ENCODE results near the gene RGL3.
"Not testable (repeated sequence)": the region's sequence is repeated elsewhere in the genome, so short reads cannot be mapped to it uniquely, and the experiment has no call there.

Gene RGL3

DNA sequence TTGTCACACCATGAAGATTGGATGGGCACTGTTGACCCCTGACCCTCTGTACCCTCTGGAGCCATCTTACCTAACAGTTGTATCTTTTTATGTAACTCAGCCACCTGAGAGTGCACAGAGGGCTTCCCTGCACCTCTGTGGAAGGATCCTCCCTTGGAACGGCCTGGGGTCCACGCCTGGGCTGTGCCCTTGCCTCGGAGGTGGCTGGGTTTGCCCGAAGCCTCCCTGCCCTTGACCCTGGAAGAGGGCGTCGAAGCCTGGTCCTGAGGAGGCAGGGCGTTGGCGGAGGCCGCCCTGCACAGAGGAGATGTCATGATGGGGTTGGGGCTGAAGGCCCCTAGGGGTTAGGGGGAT lies 15.6 kb upstream of the RGL3 start:
- Mint-ChIP-seq H3K27me3 (ENCODE audit: low read depth) (no peaks in the 10 kb centered on the region), H3K4me3 (peak overlapping the region; percentile 99 to 100 (median 100)), H3K9me3 (no peaks in the 10 kb centered on the region), H3K36me3 (ENCODE audit: low read depth) (peaks cover 26% of the 10 kb centered on the region), H3K27ac (peak overlapping the region; percentile 89 to 98 (median 97)), H3K4me1 (peaks cover 12% of the 10 kb centered on the region)
- TF ChIP-seq, protein P1, sequence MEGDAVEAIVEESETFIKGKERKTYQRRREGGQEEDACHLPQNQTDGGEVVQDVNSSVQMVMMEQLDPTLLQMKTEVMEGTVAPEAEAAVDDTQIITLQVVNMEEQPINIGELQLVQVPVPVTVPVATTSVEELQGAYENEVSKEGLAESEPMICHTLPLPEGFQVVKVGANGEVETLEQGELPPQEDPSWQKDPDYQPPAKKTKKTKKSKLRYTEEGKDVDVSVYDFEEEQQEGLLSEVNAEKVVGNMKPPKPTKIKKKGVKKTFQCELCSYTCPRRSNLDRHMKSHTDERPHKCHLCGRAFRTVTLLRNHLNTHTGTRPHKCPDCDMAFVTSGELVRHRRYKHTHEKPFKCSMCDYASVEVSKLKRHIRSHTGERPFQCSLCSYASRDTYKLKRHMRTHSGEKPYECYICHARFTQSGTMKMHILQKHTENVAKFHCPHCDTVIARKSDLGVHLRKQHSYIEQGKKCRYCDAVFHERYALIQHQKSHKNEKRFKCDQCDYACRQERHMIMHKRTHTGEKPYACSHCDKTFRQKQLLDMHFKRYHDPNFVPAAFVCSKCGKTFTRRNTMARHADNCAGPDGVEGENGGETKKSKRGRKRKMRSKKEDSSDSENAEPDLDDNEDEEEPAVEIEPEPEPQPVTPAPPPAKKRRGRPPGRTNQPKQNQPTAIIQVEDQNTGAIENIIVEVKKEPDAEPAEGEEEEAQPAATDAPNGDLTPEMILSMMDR (IDR thresholded peaks at IDR 0.05; ENCODE audit: unreplicated experiment in 3 of 3) = no peak

DNA sequence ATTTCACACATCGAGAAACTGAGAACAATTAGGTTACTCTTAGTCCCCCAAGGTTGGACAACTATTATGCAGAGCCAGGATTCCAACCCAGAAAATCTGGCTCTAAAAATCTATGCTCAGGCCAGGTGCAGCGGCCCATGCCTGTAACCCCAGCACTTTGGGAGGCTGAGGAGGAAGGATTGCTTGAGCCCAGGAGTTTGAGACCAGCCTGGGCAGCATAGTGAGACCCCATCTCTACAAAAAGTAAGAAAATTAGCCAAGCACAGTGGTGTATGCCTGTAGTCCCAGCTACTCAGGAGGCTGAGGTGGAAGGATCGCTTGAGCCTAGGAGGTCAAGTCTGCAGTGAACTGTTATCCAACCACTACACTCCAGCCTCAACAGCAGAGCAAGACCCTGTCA lies 14.4 kb upstream of the RGL3 start:
- peaks cover 12% of the 10 kb centered on the region for H3K4me1 Mint-ChIP-seq
- H3K4me3 Mint-ChIP-seq = peak overlapping the region in 1 of 3 experiments; percentile 14
- H3K27ac Mint-ChIP-seq; H3K9me3 Mint-ChIP-seq; H3K27me3 Mint-ChIP-seq (ENCODE audit: low read depth): not testable (repeated sequence)
- H3K36me3 Mint-ChIP-seq (ENCODE audit: low read depth) = peaks cover 22% of the 10 kb centered on the region

DNA sequence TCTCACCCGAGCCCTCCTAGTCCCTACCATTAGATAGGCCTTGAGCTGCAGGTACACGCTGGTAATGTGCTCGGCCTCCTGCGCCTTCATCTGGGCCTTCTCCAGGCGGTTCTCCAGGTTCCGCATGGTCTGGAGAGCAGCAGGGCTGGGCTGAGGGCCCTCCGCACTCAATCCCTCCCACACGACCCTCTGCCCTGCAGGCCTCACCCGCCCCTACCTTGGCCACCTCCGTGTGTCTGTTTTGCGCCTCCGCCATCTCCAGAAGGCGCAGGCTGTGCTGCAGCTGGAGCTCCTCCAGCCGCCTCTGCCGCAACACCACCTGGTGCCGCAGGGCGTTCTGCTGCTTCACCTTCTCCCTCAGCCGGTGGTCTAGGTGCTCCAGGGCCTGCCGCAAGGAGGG lies 7.5 kb upstream of the RGL3 start:
- Mint-ChIP-seq H3K9me3 (no peaks in the 10 kb centered on the region), H3K27me3 (ENCODE audit: low read depth) (peaks cover 26% of the 10 kb centered on the region), H3K4me1 (no peaks in the 10 kb centered on the region)

DNA sequence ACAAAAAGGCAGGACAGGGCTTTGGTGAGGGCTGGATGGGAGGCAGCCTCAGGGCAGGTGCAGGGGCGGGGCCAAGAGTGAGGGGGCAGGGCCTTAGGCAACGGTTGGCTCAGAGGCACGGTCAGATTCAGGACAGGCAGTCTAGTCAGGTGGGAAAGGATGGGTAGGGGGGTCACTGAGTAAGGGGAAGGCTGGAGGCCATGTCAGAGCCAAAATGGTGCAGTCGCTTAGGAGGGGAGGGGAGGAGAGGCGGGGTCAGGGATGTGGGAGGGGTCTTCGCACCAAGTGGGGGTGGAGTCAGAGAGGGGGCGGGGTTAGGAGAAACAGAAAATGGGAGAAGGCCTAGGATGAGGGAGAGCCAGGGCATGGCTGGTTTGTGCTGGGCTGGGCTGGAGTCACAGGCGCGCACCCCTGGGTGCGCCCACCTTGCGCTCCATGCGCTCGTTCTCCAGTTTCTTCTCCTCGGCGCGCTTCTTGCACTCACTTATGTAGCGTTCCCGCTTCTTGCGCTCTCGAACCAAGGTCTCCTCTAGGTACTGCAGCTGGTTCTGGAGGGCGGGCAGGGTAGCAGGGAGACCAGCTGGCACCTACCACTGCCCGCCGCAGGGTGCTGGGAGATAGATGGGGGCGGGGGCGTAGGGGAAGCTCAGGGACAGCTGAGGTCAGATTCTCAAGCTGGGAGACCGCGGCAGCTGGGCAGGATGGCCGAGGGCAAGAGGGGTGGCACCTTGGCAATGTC lies 6.8 kb upstream of the RGL3 start:
- H3K4me1 Mint-ChIP-seq = no peaks in the 10 kb centered on the region
- TF ChIP-seq, protein P1 (IDR thresholded peaks at IDR 0.05; ENCODE audit: unreplicated experiment in 3 of 3) = no peak
- peaks cover 33% of the 10 kb centered on the region for H3K27me3 Mint-ChIP-seq (ENCODE audit: low read depth)
- H3K9me3 Mint-ChIP-seq = no peaks in the 10 kb centered on the region
- H3K4me3 Mint-ChIP-seq = no peak overlapping the region
- no peak overlapping the region for H3K27ac Mint-ChIP-seq
- no peaks in the 10 kb centered on the region for H3K36me3 Mint-ChIP-seq (ENCODE audit: low read depth)

More for the DNA sequence above, 7.5 kb upstream of the RGL3 start:
- Mint-ChIP-seq H3K4me3 (no peak overlapping the region), H3K27ac (no peak overlapping the region), H3K36me3 (ENCODE audit: low read depth) (no peaks in the 10 kb centered on the region)
- TF ChIP-seq, protein P1 (IDR thresholded peaks at IDR 0.05; ENCODE audit: unreplicated experiment in 3 of 3) = no peak

DNA sequence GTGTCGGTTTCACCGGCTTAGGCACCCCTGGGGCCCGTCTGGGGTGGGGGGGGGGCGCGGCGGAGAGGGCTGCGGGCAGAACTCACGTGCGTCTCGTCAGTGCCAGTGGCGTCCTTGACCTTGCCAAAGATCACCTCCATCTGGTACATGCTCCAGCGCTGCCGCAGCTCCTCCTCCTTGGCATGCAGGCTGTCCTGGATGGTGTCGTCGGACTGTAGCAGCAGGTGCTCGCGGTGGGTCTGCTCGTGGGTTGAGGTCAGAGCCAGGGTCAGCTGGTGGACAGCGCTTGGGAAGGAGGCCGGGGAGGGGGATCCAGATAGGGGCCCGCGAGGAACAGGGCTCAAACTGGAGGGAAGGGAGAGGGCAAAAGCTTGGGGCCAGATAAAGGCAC lies 4.7 kb upstream of the RGL3 start:
- TF ChIP-seq, protein P1 (IDR thresholded peaks at IDR 0.05; ENCODE audit: unreplicated experiment in 3 of 3) = no peak
- H3K4me3 Mint-ChIP-seq = peak overlapping the region in 1 of 3 experiments; percentile 7
- H3K27me3 Mint-ChIP-seq (ENCODE audit: low read depth) = peaks cover 54% of the 10 kb centered on the region
- H3K9me3 Mint-ChIP-seq = no peaks in the 10 kb centered on the region
- H3K36me3 Mint-ChIP-seq (ENCODE audit: low read depth) = no peaks in the 10 kb centered on the region
- H3K27ac Mint-ChIP-seq = no peak overlapping the region
- H3K4me1 Mint-ChIP-seq = peaks cover 6% of the 10 kb centered on the region

DNA sequence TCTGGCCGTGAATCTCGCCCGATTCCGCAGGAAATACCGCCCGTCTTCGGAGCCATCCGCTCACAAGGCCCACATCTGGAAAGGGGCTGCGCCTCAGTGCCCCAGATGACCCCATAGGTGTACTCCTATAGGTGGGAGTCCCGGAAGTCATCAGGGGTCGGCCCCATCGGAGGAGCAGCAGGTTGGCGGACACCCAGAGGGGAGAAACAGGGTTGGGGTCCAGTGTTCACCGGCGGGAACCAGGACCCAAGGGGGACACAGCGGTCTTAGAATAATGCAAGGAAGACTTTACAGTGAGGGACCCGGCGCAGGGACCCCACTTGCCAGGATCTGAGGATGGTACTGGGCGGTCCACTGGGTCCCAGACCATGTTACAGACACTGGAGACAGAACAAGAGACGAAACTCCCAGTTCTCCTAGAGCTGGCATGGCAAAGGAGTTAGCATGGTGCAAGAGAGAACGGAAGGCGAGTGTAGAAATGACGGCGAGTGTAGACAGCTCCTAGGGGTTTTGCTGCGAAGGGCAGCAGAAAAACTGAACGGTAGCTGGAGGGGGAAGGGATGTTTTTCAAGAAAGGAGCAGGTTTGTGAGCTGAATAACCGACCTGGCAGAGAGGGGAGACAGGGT lies 4.2 kb upstream of the RGL3 start:
- Mint-ChIP-seq H3K27ac (no peak overlapping the region), H3K36me3 (ENCODE audit: low read depth) (no peaks in the 10 kb centered on the region), H3K4me3 (no peak overlapping the region)

More for the DNA sequence above, 4.2 kb upstream of the RGL3 start:
- Mint-ChIP-seq H3K4me1 (peaks cover 6% of the 10 kb centered on the region), H3K27me3 (ENCODE audit: low read depth) (peaks cover 59% of the 10 kb centered on the region), H3K9me3 (no peaks in the 10 kb centered on the region)
- TF ChIP-seq, protein P1 (IDR thresholded peaks at IDR 0.05; ENCODE audit: unreplicated experiment in 3 of 3) = no peak
